ENCODE results near the gene GSX2. TPM values are rescaled to one million over a fixed set of nuclear protein-coding genes. Genes with fewer than 3 reads are reported as not detected.
"Not testable (repeated sequence)": the region's sequence is repeated elsewhere in the genome, so short reads cannot be mapped to it uniquely, and the experiment has no call there.

The GSX2 gene
- polyA plus RNA-seq (2013, experiment 1 of 4) = not detected
- polyA plus RNA-seq (2013, experiment 2 of 4) = not detected
- polyA plus RNA-seq (2013, experiment 3 of 4) = not detected
- not detected for polyA plus RNA-seq (2013, experiment 4 of 4)

DNA sequence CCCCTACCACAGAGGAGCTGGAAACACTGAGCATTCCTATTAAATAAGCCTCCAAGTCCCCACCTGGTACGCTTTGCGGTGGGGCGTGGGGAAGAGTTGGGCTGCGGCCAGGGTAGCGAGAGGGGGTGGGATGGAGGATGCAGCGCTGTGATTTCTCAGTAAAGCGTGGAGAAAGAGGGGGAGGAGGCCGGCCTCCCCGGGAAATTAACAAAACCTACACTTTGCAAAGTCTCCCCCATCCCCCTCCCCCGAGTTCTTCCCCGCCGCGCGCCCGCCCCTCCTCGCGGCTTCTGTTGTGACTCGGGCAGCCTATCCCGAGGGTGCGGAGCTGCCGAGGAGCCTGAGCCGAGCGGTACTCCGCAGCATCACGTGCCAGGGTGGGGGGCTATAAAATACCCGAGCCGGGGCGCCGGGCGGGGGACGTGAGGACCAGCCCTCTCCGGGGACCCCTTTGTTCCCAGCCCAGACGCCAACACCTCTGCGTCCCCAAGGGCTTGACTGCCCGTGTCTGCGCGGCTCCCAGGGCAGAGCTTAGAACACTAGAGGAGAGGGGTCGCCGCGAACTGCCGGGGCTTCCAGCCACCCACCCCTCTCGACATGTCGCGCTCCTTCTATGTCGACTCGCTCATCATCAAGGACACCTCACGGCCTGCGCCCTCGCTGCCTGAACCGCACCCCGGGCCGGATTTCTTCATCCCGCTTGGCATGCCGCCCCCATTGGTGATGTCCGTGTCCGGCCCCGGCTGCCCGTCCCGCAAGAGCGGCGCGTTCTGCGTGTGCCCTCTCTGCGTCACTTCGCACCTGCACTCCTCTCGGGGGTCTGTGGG lies at the start of gene GSX2:
GSX2 (plus strand) TSS at position 416 of the 827 bp plus-strand sequence; CDS start at position 598, 182 bp downstream.
- no peak within 1 kb of the TSS for H3K27ac ChIP-seq (ENCODE audit: insufficient read depth, low read depth, low read length, poor library complexity, severe bottlenecking)
- H3K27me3 ChIP-seq (ENCODE audit: control insufficient read depth, insufficient read depth, low read length, poor library complexity, severe bottlenecking) = peaks cover 100% of the 10 kb centered on the region
- H3K9me3 ChIP-seq (ENCODE audit: control insufficient read depth, low read length) = no peaks in the 10 kb centered on the region
- WGBS, 2 experiments = 1% methylated on average over 66 of the region's 66 CpGs
- H3K4me1 ChIP-seq (ENCODE audit: control insufficient read depth, insufficient read depth, low read length) = peaks cover 49% of the 10 kb centered on the region
- H3K4me3 ChIP-seq (ENCODE audit: insufficient read depth, low read depth, low read length) = peak within 1 kb of the TSS; percentile 22
- no peaks in the 10 kb centered on the region for H3K36me3 ChIP-seq (ENCODE audit: control insufficient read depth, insufficient read depth, low read length)

DNA sequence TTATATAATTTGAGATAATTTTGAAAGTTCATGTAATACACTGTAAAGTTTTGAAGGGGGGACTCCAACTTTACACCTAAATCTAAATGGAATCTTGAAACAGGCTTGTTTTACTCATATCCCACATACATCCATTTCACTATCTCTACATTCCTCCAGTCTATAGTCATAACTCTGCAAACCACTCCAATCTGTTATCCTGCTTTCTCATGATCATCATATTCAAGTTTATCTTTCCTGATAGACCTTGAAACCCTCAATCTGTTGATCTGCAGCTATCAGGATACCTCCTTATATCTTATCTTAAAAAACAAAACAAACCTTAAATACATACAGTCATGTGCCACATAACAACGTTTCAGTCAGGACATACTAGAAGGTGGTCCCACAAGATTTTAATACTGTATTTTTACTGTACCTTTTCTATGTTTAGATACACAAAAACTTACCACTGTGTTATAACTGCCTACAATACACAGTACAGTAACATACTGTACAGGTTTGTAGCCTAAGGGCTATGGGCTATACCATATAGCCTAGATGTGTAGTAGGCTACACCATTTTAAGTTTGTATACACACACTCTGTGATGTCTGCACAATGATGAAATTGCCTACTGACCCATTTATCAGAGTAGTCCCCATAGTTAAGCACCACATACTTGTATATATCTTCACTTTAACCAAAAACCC lies 49.6 kb upstream of the GSX2 start:
- Histone ChIP-seq H3K36me3 (ENCODE audit: control insufficient read depth, insufficient read depth, low read length) (peaks cover 7% of the 10 kb centered on the region), H3K27ac (ENCODE audit: insufficient read depth, low read depth, low read length, poor library complexity, severe bottlenecking) (no peak overlapping the region), H3K27me3 (ENCODE audit: control insufficient read depth, insufficient read depth, low read length, poor library complexity, severe bottlenecking) (no peaks in the 10 kb centered on the region), H3K4me3 (ENCODE audit: insufficient read depth, low read depth, low read length) (no peak overlapping the region), H3K9me3 (ENCODE audit: control insufficient read depth, low read length) (no peaks in the 10 kb centered on the region), H3K4me1 (ENCODE audit: control insufficient read depth, insufficient read depth, low read length) (no peaks in the 10 kb centered on the region)
- 86 to 91% methylated on average over 1 of the region's 1 CpG for WGBS, 2 experiments

DNA sequence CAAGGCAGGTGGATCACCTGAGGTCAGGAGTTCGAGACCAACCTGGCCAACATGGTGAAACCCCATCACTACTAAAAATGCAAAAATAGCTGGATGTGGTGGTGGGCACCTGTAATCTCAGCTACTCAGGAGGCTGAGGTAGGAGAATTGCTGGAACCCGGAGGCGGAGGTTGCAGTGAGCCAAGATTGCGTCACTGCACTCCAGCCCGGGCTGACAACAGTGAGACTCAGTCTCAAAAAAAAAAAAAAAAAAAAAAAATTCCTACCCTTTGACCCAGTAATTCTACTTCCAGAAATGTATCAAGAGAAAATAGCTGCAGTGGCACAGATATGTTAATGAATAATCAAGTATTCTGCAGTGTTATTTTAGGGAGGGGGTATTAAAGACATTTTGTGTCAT lies 46.6 kb upstream of the GSX2 start:
- WGBS, 2 experiments = 91% methylated on average over 5 of the region's 5 CpGs
- H3K27ac ChIP-seq (ENCODE audit: insufficient read depth, low read depth, low read length, poor library complexity, severe bottlenecking); H3K9me3 ChIP-seq (ENCODE audit: control insufficient read depth, low read length); H3K4me3 ChIP-seq (ENCODE audit: insufficient read depth, low read depth, low read length); H3K27me3 ChIP-seq (ENCODE audit: control insufficient read depth, insufficient read depth, low read length, poor library complexity, severe bottlenecking); H3K4me1 ChIP-seq (ENCODE audit: control insufficient read depth, insufficient read depth, low read length); H3K36me3 ChIP-seq (ENCODE audit: control insufficient read depth, insufficient read depth, low read length): not testable (repeated sequence)

DNA sequence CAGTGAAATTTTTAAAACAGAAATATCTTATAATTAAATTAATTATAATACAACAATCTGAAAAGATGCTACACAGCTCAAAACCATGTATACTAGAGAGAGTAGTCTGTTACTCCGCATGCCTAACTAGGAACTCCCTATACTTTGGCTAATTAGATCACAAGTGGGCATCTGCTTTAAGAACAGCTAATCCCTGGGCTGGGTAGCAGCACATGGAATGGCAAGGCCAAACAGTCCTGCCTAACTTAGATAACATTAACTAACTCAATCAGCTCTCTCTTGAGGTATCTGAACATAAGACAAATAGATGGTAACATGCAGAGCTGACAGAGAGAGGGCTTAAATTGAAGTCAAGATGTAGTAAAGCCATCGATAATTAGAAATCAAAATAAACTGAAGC lies 45.5 kb upstream of the GSX2 start:
- H3K27me3 ChIP-seq (ENCODE audit: control insufficient read depth, insufficient read depth, low read length, poor library complexity, severe bottlenecking) = no peaks in the 10 kb centered on the region
- WGBS, 2 experiments = 95 to 97% methylated on average over 2 of the region's 2 CpGs

DNA sequence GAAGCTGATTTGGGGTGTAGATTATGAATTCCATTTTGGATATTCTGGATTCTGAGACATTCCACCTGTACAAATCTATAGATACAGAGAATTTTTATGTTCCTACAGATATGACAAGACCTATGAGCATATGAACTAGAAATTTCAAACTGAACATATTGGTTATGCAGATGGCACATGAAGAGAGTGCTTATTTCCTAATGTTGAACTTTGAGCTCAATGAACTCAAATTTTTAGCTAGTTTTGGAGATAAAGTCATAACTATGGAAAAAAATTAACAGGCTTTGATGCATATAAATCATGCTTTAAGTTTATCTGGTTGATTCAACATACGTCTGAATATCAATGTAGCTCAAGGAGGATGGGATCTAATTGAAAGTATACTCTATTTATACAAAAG lies 44.5 kb upstream of the GSX2 start:
- Histone ChIP-seq H3K4me3 (ENCODE audit: insufficient read depth, low read depth, low read length) (no peak overlapping the region), H3K4me1 (ENCODE audit: control insufficient read depth, insufficient read depth, low read length) (no peaks in the 10 kb centered on the region), H3K9me3 (ENCODE audit: control insufficient read depth, low read length) (no peaks in the 10 kb centered on the region), H3K27ac (ENCODE audit: insufficient read depth, low read depth, low read length, poor library complexity, severe bottlenecking) (no peak overlapping the region), H3K36me3 (ENCODE audit: control insufficient read depth, insufficient read depth, low read length) (no peaks in the 10 kb centered on the region), H3K27me3 (ENCODE audit: control insufficient read depth, insufficient read depth, low read length, poor library complexity, severe bottlenecking) (no peaks in the 10 kb centered on the region)
- WGBS, 2 experiments = 100% methylated on average over 1 of the region's 1 CpG; no CpG with 5 or more reads in 1 of the 2 experiments

More for the DNA sequence above, 45.5 kb upstream of the GSX2 start:
- Histone ChIP-seq H3K36me3 (ENCODE audit: control insufficient read depth, insufficient read depth, low read length) (no peaks in the 10 kb centered on the region), H3K4me1 (ENCODE audit: control insufficient read depth, insufficient read depth, low read length) (no peaks in the 10 kb centered on the region), H3K9me3 (ENCODE audit: control insufficient read depth, low read length) (no peaks in the 10 kb centered on the region), H3K27ac (ENCODE audit: insufficient read depth, low read depth, low read length, poor library complexity, severe bottlenecking) (no peak overlapping the region), H3K4me3 (ENCODE audit: insufficient read depth, low read depth, low read length) (no peak overlapping the region)

DNA sequence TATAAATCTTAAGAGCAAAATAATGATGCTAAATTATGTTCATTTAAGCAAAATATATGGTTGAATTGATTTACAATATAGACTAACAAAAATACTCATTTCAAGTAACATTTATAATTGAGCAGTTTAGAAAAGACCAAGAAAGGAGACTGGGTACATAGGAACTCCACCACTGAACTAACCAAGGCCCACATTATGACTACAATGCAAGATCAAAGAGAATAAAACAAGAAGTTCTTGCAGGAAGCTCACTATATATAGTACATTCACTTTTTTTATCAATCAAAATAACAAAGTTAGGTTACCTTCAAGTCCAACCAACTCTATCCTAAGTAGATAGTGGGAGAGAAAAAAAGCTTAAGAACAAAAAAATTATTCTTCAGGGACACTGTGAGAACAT lies 43.6 kb upstream of the GSX2 start:
- Histone ChIP-seq H3K9me3 (ENCODE audit: control insufficient read depth, low read length) (no peaks in the 10 kb centered on the region), H3K36me3 (ENCODE audit: control insufficient read depth, insufficient read depth, low read length) (no peaks in the 10 kb centered on the region), H3K27me3 (ENCODE audit: control insufficient read depth, insufficient read depth, low read length, poor library complexity, severe bottlenecking) (no peaks in the 10 kb centered on the region), H3K4me3 (ENCODE audit: insufficient read depth, low read depth, low read length) (no peak overlapping the region), H3K27ac (ENCODE audit: insufficient read depth, low read depth, low read length, poor library complexity, severe bottlenecking) (no peak overlapping the region), H3K4me1 (ENCODE audit: control insufficient read depth, insufficient read depth, low read length) (no peaks in the 10 kb centered on the region)

DNA sequence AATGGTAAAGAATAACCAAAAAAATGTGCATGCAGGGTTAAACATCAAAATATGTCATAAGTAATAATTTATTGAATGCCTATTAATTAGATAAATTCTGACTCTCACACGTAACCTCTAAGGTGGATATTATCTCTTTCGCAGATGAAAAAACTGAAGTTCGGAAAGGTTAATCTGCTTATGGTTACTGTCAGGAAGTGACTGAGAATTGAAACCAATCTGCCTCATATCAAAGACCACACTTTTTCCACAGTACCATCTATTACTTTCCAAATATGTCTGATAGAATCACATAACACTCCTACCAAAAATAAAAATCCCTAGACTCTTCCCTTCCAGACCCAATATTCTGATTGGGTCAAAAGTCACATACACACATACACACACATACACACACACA lies 41.8 kb upstream of the GSX2 start:
- Histone ChIP-seq H3K9me3 (ENCODE audit: control insufficient read depth, low read length) (no peaks in the 10 kb centered on the region), H3K27me3 (ENCODE audit: control insufficient read depth, insufficient read depth, low read length, poor library complexity, severe bottlenecking) (no peaks in the 10 kb centered on the region), H3K36me3 (ENCODE audit: control insufficient read depth, insufficient read depth, low read length) (no peaks in the 10 kb centered on the region), H3K4me3 (ENCODE audit: insufficient read depth, low read depth, low read length) (no peak overlapping the region), H3K4me1 (ENCODE audit: control insufficient read depth, insufficient read depth, low read length) (no peaks in the 10 kb centered on the region), H3K27ac (ENCODE audit: insufficient read depth, low read depth, low read length, poor library complexity, severe bottlenecking) (no peak overlapping the region)
- WGBS, 2 experiments = 89 to 100% methylated on average over 1 to 3 of the region's 3 CpGs

DNA sequence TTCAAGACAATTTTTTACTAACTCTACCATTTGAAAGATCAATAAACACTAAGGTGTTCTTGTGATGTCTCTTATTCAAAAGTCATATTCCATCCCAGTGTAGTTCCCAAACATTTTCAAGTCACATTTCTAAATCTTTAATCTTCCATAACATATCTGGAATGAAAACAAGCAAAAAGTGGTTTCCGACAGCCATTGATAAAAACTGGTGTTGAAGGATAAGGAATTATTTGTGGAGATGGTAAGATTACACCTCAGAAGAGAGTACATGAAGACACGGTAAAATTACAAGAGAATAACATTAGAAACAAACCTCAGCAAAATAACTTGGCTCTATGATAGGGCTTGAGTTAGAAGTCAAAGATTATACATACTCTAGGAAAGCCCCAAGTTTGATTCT lies 39.8 kb upstream of the GSX2 start:
- H3K27ac ChIP-seq (ENCODE audit: insufficient read depth, low read depth, low read length, poor library complexity, severe bottlenecking) = no peak overlapping the region
- no peaks in the 10 kb centered on the region for H3K36me3 ChIP-seq (ENCODE audit: control insufficient read depth, insufficient read depth, low read length)
- H3K27me3 ChIP-seq (ENCODE audit: control insufficient read depth, insufficient read depth, low read length, poor library complexity, severe bottlenecking) = no peaks in the 10 kb centered on the region
- H3K9me3 ChIP-seq (ENCODE audit: control insufficient read depth, low read length) = no peaks in the 10 kb centered on the region
- H3K4me3 ChIP-seq (ENCODE audit: insufficient read depth, low read depth, low read length) = no peak overlapping the region
- no peaks in the 10 kb centered on the region for H3K4me1 ChIP-seq (ENCODE audit: control insufficient read depth, insufficient read depth, low read length)
- WGBS, 2 experiments = 0% methylated on average over 1 of the region's 2 CpGs; no CpG with 5 or more reads in 1 of the 2 experiments

DNA sequence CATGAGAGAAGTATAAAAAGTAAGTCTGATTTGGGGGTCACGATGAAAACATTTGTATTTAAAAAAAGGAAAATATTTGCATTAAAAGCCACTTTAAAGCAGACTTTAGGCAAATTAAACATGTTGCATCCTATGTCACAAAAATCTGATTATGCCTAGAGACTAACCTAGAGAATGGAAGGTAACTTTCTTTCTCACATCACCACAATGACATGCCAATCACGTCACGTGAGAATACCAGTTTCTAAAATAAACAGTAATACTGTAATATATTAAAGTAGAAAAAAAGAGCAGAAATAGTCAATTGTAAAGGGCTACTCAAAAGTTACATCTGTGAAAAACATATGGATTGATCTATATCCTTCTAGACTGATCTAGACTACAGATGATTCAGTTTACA lies 38.9 kb upstream of the GSX2 start:
- H3K27ac ChIP-seq (ENCODE audit: insufficient read depth, low read depth, low read length, poor library complexity, severe bottlenecking) = no peak overlapping the region
- H3K27me3 ChIP-seq (ENCODE audit: control insufficient read depth, insufficient read depth, low read length, poor library complexity, severe bottlenecking) = no peaks in the 10 kb centered on the region
- no peaks in the 10 kb centered on the region for H3K4me1 ChIP-seq (ENCODE audit: control insufficient read depth, insufficient read depth, low read length)
- H3K36me3 ChIP-seq (ENCODE audit: control insufficient read depth, insufficient read depth, low read length) = no peaks in the 10 kb centered on the region
- H3K9me3 ChIP-seq (ENCODE audit: control insufficient read depth, low read length) = no peaks in the 10 kb centered on the region
- WGBS, 2 experiments = 100% methylated on average over 1 of the region's 3 CpGs
- no peak overlapping the region for H3K4me3 ChIP-seq (ENCODE audit: insufficient read depth, low read depth, low read length)

DNA sequence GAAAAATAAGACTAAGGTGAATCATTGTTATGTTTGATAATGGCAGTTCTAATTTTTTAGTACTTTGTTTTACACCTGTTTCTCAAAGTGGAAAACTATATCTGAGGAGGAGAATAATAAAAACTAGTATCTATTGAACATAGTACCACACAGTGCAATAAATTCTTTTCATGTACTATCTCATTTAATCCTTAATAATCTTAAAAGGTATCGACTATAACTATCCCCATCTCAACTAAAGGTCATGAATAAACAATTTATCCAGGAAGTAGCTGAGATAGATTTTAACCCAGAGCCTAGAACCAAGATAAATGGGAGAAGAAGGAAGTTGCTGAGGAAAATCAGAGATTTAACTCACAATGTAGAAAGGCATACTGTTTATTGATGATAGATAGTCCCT lies 38.1 kb upstream of the GSX2 start:
- Histone ChIP-seq H3K4me1 (ENCODE audit: control insufficient read depth, insufficient read depth, low read length) (no peaks in the 10 kb centered on the region), H3K4me3 (ENCODE audit: insufficient read depth, low read depth, low read length) (no peak overlapping the region), H3K36me3 (ENCODE audit: control insufficient read depth, insufficient read depth, low read length) (no peaks in the 10 kb centered on the region), H3K27me3 (ENCODE audit: control insufficient read depth, insufficient read depth, low read length, poor library complexity, severe bottlenecking) (peaks cover 4% of the 10 kb centered on the region), H3K27ac (ENCODE audit: insufficient read depth, low read depth, low read length, poor library complexity, severe bottlenecking) (no peak overlapping the region), H3K9me3 (ENCODE audit: control insufficient read depth, low read length) (no peaks in the 10 kb centered on the region)
- WGBS, 2 experiments = 83 to 100% methylated on average over 1 of the region's 1 CpG

Data from ectodermal cell (in vitro differentiated cells).